Testis (tissue), 2 donors: ENCODE data around the gene THSD4.

Source experiments
- CTCF ChIP-seq, 3 experiments: fragments of 450-650 bp in 2 of 3; fragments of 200-600 bp in 1 of 3; sonication (generic) in 1 of 3; IDR thresholded peaks; one replicate each; pipeline ENCODE4 v1.5.1; 2016 to 2019; ENCODE audit warnings: antibody characterized with exemption in 3 of 3, mild to moderate bottlenecking in 2 of 3, moderate library complexity in 1 of 3
- POLR2A ChIP-seq: fragments of 450-650 bp; IDR thresholded peaks from one replicate; pipeline ENCODE4 v1.6.1; 2017; ENCODE audit warnings: antibody characterized with exemption, mild to moderate bottlenecking, moderate library complexity

GRCh38 chr15:71790081-71790480 lies 674.8 kb downstream of the THSD4 start:
- TF ChIP-seq CTCF (IDR thresholded peaks at IDR 0.05) (no peak), POLR2A (no peak)
